ENCODE results near the gene SLC5A3. TPM values are rescaled to one million over a fixed set of nuclear protein-coding genes. Genes with fewer than 3 reads are reported as not detected.

The SLC5A3 gene
- total and polyA plus RNA-seq, 2 experiments from 2014 or later = 6.2 to 32.7 TPM

- H3K4me3 ChIP-seq = no peak overlapping the region
- no peaks in the 10 kb centered on the region; the same call in 1 of the 2 replicates for H3K9me2 ChIP-seq (ENCODE audit: insufficient read depth)
- peaks cover 27% of the 10 kb centered on the region for H3K4me1 ChIP-seq (ENCODE audit: insufficient read depth)
- H3K27me3 ChIP-seq (ENCODE audit: insufficient read depth) = no peaks in the 10 kb centered on the region
- Mint-ChIP-seq H3K9me3 (no peaks in the 10 kb centered on the region), H3K4me1 (peaks cover 54% of the 10 kb centered on the region), H3K4me3 (no peak overlapping the region), H3K36me3 (ENCODE audit: low read depth) (peaks cover 3% of the 10 kb centered on the region; the same call in 1 of the 3 replicates), H3K27ac (no peak overlapping the region), H3K27me3 (ENCODE audit: insufficient read depth, low read depth, poor library complexity) (no peaks in the 10 kb centered on the region)
- no peaks in the 10 kb centered on the region for H3K36me3 ChIP-seq (ENCODE audit: insufficient read depth)
- no peak for TF ChIP-seq CREB1 (CRISPR knock-in tag; IDR thresholded peaks at IDR 0.05; ENCODE audit: low read depth)
- TF ChIP-seq EZH2phosphoT487 (IDR thresholded peaks at IDR 0.05; ENCODE audit: unreplicated experiment) = no peak
- no peak for TF ChIP-seq STAT1 (IDR thresholded peaks at IDR 0.05; ENCODE audit: unreplicated experiment)
- TF ChIP-seq EZH2 (IDR thresholded peaks at IDR 0.05; ENCODE audit: low read depth, unreplicated experiment) = no peak
- no peak for TF ChIP-seq NANOG (IDR thresholded peaks at IDR 0.05; ENCODE audit: borderline replicate concordance)
- no peak for TF ChIP-seq ZNF331 (CRISPR knock-in tag; IDR thresholded peaks at IDR 0.05; ENCODE audit: low read depth)
- peaks cover 38% of the 10 kb centered on the region; the same call in 1 of the 2 replicates for H4K20me1 ChIP-seq (replicated peaks; ENCODE audit: insufficient read depth)
- no peak overlapping the region for H3K27ac ChIP-seq (ENCODE audit: low read depth)
- no peak overlapping the region for H3K4me2 ChIP-seq
- no peaks in the 10 kb centered on the region for H3F3A ChIP-seq (replicated peaks; ENCODE audit: low read depth)
- H2AFZ ChIP-seq = no peak overlapping the region
- peaks cover 92% of the 10 kb centered on the region for H3K79me2 ChIP-seq (replicated peaks; ENCODE audit: insufficient read depth)
- DNase-seq (ENCODE audit: low spot score) = no peak
- no peak for ATAC-seq
These were observed 37.3 kb downstream of the SLC5A3 start for GRCh38 chr21:34110594-34111202.

DNA sequence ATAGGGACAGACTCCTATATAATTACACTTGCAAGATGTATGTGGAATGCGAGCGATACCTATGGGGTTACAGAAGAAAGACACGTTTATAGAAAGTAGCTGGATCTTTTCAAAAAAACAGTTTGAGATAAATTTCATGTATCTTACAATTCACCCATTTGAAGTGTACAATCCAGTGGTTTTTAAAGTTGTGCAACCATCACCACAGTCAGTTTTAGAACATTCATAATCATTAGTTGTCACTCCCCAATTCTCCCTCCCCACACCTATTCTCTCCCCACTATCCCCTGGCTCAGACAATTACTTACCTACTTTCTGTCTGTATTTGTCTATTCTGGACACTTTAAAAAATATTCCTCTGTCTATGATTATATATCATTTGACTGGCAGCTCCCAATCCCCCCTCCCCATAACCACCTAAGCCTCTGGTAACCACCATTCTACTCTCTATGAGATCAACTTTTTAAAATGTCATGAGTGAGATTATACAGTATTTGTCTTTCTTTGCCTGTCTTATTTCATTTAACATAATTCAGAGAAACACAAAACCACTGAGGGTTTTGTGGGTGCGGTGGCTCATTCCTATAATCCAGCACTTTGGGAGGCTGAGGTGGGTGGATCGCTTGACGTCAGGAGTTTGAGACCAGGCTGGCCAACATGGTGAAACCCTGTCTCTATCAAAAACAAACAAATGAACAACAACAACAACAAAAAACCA is 39.1 kb downstream of the SLC5A3 start:
- peaks cover 51% of the 10 kb centered on the region for H3K4me1 Mint-ChIP-seq
- peak overlapping the region; percentile 13; the same call in 1 of the 2 replicates for H3K27ac Mint-ChIP-seq
- TF ChIP-seq ZNF331 (CRISPR knock-in tag; IDR thresholded peaks at IDR 0.05; ENCODE audit: low read depth) (no peak), EZH2 (IDR thresholded peaks at IDR 0.05; ENCODE audit: low read depth, unreplicated experiment) (no peak), CTCF (conservative IDR thresholded peaks at IDR 0.05; ENCODE audit: low read depth in 2 of 2) (no peak), JUNB (IDR thresholded peaks at IDR 0.05; ENCODE audit: unreplicated experiment) (no peak), NANOG (IDR thresholded peaks at IDR 0.05; ENCODE audit: borderline replicate concordance) (no peak), CREB1 (CRISPR knock-in tag; IDR thresholded peaks at IDR 0.05; ENCODE audit: low read depth) (no peak), EZH2phosphoT487 (IDR thresholded peaks at IDR 0.05; ENCODE audit: unreplicated experiment) (no peak), POLR2AphosphoS5 (IDR thresholded peaks at IDR 0.05; ENCODE audit: low read depth) (no peak), STAT1 (IDR thresholded peaks at IDR 0.05; ENCODE audit: unreplicated experiment) (no peak)
- TF ChIP-seq, protein P1, sequence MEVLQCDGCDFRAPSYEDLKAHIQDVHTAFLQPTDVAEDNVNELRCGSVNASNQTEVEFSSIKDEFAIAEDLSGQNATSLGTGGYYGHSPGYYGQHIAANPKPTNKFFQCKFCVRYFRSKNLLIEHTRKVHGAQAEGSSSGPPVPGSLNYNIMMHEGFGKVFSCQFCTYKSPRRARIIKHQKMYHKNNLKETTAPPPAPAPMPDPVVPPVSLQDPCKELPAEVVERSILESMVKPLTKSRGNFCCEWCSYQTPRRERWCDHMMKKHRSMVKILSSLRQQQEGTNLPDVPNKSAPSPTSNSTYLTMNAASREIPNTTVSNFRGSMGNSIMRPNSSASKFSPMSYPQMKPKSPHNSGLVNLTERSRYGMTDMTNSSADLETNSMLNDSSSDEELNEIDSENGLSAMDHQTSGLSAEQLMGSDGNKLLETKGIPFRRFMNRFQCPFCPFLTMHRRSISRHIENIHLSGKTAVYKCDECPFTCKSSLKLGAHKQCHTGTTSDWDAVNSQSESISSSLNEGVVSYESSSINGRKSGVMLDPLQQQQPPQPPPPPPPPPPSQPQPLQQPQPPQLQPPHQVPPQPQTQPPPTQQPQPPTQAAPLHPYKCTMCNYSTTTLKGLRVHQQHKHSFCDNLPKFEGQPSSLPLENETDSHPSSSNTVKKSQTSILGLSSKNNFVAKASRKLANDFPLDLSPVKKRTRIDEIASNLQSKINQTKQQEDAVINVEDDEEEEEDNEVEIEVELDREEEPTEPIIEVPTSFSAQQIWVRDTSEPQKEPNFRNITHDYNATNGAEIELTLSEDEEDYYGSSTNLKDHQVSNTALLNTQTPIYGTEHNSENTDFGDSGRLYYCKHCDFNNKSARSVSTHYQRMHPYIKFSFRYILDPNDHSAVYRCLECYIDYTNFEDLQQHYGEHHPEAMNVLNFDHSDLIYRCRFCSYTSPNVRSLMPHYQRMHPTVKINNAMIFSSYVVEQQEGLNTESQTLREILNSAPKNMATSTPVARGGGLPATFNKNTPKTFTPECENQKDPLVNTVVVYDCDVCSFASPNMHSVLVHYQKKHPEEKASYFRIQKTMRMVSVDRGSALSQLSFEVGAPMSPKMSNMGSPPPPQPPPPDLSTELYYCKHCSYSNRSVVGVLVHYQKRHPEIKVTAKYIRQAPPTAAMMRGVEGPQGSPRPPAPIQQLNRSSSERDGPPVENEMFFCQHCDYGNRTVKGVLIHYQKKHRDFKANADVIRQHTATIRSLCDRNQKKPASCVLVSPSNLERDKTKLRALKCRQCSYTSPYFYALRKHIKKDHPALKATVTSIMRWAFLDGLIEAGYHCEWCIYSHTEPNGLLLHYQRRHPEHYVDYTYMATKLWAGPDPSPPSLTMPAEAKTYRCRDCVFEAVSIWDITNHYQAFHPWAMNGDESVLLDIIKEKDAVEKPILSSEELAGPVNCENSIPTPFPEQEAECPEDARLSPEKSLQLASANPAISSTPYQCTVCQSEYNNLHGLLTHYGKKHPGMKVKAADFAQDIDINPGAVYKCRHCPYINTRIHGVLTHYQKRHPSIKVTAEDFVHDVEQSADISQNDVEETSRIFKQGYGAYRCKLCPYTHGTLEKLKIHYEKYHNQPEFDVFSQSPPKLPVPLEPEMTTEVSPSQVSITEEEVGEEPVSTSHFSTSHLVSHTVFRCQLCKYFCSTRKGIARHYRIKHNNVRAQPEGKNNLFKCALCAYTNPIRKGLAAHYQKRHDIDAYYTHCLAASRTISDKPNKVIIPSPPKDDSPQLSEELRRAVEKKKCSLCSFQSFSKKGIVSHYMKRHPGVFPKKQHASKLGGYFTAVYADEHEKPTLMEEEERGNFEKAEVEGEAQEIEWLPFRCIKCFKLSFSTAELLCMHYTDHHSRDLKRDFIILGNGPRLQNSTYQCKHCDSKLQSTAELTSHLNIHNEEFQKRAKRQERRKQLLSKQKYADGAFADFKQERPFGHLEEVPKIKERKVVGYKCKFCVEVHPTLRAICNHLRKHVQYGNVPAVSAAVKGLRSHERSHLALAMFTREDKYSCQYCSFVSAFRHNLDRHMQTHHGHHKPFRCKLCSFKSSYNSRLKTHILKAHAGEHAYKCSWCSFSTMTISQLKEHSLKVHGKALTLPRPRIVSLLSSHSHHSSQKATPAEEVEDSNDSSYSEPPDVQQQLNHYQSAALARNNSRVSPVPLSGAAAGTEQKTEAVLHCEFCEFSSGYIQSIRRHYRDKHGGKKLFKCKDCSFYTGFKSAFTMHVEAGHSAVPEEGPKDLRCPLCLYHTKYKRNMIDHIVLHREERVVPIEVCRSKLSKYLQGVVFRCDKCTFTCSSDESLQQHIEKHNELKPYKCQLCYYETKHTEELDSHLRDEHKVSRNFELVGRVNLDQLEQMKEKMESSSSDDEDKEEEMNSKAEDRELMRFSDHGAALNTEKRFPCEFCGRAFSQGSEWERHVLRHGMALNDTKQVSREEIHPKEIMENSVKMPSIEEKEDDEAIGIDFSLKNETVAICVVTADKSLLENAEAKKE (CRISPR knock-in tag; IDR thresholded peaks at IDR 0.05) = no peak

More for the DNA sequence above, 39.1 kb downstream of the SLC5A3 start:
- Histone ChIP-seq H3F3A (replicated peaks; ENCODE audit: low read depth) (no peaks in the 10 kb centered on the region), H3K4me2 (no peak overlapping the region), H3K9me2 (ENCODE audit: insufficient read depth) (no peaks in the 10 kb centered on the region; the same call in 1 of the 2 replicates), H3K4me1 (ENCODE audit: insufficient read depth) (peaks cover 27% of the 10 kb centered on the region), H3K79me2 (replicated peaks; ENCODE audit: insufficient read depth) (peaks cover 92% of the 10 kb centered on the region), H3K27me3 (ENCODE audit: insufficient read depth) (no peaks in the 10 kb centered on the region), H2AFZ (no peak overlapping the region), H4K20me1 (replicated peaks; ENCODE audit: insufficient read depth) (peaks cover 26% of the 10 kb centered on the region; the same call in 1 of the 2 replicates), H3K36me3 (ENCODE audit: insufficient read depth) (no peaks in the 10 kb centered on the region), H3K27ac (ENCODE audit: low read depth) (no peak overlapping the region), H3K4me3 (no peak overlapping the region)
- ATAC-seq (no peak), DNase-seq (ENCODE audit: low spot score) (no peak)
- Mint-ChIP-seq H3K36me3 (ENCODE audit: low read depth) (peaks cover 20% of the 10 kb centered on the region), H3K4me3 (no peak overlapping the region), H3K27me3 (ENCODE audit: insufficient read depth, low read depth, poor library complexity) (no peaks in the 10 kb centered on the region), H3K9me3 (peaks cover 3% of the 10 kb centered on the region; the same call in 1 of the 3 replicates)

Data from GM23338 (cell line).